B cell (primary cell): ENCODE measurements around the gene RBM20.

Experiments
- EZH2 ChIP-seq: IDR thresholded peaks from 2 replicates; pipeline ENCODE4 v1.6.1; 2012; ENCODE audit warnings: borderline replicate concordance, low read depth, mild to moderate bottlenecking, moderate library complexity, low read length; ENCODE audit not compliant: insufficient read depth, poor library complexity, severe bottlenecking
- TF ChIP-seq, protein P1 (sequence below): fragments of 200-600 bp; IDR thresholded peaks from one replicate; pipeline ENCODE4 v1.8.0; 2022; ENCODE audit warnings: antibody characterized with exemption, mild to moderate bottlenecking

DNA sequence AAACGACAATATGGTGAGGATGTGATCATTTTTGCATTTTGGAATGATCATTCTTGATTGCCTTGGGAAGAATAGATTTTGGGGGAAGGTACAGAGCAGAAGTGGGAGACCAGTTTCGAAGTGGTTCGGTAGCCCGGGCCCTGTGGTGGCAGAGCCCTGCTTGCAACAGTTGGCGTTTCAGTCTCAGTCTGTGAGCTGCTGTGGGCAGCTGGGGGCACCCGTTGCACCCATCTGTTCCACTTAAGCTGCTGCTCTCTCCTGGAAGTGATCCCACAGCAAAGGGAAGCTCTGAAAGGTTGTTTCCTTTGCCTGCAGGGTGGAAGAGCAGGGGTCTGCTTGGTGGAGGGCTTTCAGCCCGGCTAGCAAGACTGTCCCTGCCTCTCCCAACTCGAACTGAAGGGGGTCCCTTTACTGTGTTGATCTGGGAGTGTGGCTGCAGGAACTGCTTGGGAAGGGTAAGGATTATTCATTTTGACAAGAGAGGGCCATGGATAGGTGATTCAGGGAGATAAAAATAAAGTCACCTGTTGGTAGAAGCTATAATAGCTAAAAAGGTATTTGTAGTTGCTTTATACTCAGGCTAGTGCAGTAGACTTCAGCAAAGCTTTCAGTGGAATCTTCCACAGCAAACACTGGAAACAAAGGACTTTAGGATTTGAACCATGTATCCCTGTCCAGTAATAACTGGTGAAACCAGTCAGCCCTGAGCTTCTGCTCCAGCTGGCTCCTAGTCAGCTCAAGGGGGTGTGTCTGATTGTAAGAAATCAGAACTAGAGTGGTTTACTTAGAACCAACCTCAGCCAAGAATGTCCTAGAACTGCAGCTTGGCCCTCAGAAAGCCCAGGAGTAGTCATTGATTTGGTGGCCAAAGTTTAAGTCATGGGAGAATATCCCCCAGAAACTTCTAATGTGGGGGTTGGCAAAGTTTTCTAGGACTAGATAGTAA, 174.4 kb downstream of the RBM20 start:
- TF ChIP-seq, protein P1, sequence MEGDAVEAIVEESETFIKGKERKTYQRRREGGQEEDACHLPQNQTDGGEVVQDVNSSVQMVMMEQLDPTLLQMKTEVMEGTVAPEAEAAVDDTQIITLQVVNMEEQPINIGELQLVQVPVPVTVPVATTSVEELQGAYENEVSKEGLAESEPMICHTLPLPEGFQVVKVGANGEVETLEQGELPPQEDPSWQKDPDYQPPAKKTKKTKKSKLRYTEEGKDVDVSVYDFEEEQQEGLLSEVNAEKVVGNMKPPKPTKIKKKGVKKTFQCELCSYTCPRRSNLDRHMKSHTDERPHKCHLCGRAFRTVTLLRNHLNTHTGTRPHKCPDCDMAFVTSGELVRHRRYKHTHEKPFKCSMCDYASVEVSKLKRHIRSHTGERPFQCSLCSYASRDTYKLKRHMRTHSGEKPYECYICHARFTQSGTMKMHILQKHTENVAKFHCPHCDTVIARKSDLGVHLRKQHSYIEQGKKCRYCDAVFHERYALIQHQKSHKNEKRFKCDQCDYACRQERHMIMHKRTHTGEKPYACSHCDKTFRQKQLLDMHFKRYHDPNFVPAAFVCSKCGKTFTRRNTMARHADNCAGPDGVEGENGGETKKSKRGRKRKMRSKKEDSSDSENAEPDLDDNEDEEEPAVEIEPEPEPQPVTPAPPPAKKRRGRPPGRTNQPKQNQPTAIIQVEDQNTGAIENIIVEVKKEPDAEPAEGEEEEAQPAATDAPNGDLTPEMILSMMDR = no peak
- no peak for TF ChIP-seq EZH2
